ENCODE data around the gene C5orf24. TPM values are rescaled to one million over a fixed set of nuclear protein-coding genes. Genes with fewer than 3 reads are reported as not detected.

C5orf24 gene
- total RNA-seq, 2 donors from 2014 or later, result 63.8 to 71.0 TPM

DNA sequence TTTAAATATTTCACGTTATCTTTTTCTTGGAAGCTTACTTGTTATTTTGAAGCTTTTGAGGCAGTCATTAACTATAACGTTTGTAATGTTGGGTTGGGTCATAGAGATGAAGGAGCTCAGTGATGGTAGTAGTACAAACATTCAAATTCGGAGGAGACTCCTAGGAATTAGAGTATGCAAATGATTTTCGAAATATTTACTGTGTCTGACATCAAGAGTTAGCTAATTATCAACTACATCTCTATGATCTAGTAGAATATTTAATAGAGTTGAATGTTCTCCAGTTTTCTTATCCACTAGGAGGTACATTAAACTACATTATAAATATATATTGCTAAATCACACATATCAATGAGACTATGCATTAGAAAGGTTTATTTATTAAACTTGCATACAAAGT, 28.8 kb upstream of the C5orf24 start:
- peaks cover 41% of the 10 kb centered on the region for H3K36me3 ChIP-seq
- ATAC-seq (ENCODE audit: insufficient number of reproducible peaks, low FRiP score, low read depth), result no peak

GRCh38 chr5:134818776-134819175, 27.0 kb upstream of the C5orf24 start:
- ATAC-seq (ENCODE audit: insufficient number of reproducible peaks, low FRiP score, low read depth), result no peak
- Histone ChIP-seq H3K4me1 (ENCODE audit: control insufficient read depth in 1 of 2, low read depth in 2 of 2) (peaks cover 0 to 6% of the 10 kb centered on the region in 2 donors), H3K4me3 (no peak overlapping the region), H3K27me3 (replicated peaks; ENCODE audit: insufficient read depth) (no peaks in the 10 kb centered on the region), H3K27ac (no peak overlapping the region), H3K9me3 (no peaks in the 10 kb centered on the region), H3K36me3 (peaks cover 32% of the 10 kb centered on the region)
- no peak for DNase-seq (ENCODE audit: low spot score)
- no peak for TF ChIP-seq CTCF (IDR thresholded peaks at IDR 0.05)

More for the DNA sequence above, 28.8 kb upstream of the C5orf24 start:
- no peak for TF ChIP-seq CTCF (IDR thresholded peaks at IDR 0.05)
- Histone ChIP-seq H3K27ac (no peak overlapping the region), H3K4me1 (ENCODE audit: control insufficient read depth in 1 of 2, low read depth in 2 of 2) (no peaks in the 10 kb centered on the region), H3K27me3 (replicated peaks; ENCODE audit: insufficient read depth) (no peaks in the 10 kb centered on the region), H3K9me3 (no peaks in the 10 kb centered on the region), H3K4me3 (no peak overlapping the region)
- no peak for DNase-seq (ENCODE audit: low spot score)

- TF ChIP-seq CTCF (IDR thresholded peaks at IDR 0.05), result no peak
- peaks cover 0 to 6% of the 10 kb centered on the region in 2 donors for H3K4me1 ChIP-seq (ENCODE audit: control insufficient read depth in 1 of 2, low read depth in 2 of 2)
- H3K36me3 ChIP-seq, result peaks cover 29% of the 10 kb centered on the region
- no peak for ATAC-seq (ENCODE audit: insufficient number of reproducible peaks, low FRiP score, low read depth)
- DNase-seq (ENCODE audit: low spot score), result no peak
- H3K27me3 ChIP-seq (replicated peaks; ENCODE audit: insufficient read depth), result no peaks in the 10 kb centered on the region
- no peak overlapping the region for H3K4me3 ChIP-seq
- no peak overlapping the region for H3K27ac ChIP-seq
- H3K9me3 ChIP-seq, result no peaks in the 10 kb centered on the region
Observed at GRCh38 chr5:134819407-134819963, 26.3 kb upstream of the C5orf24 start.

DNA sequence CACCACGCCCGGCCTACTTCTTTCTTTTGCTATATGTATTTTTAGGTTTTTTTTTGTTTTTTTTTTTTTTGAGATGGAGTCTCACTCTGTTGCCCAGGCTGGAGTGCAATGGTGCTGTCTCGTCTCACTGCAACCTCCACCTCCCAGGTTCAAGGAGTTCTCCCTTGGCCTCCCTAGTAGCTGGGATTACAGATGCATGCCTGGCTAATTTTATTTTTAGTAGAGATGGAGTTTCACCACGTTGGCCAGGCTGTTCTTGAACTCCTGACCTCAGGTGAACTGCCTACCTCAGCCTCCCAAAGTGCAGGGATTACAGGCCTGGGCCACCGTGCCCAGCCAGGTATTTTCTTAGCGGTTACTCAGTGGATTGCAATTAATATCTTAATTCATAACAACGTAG, 23.9 kb upstream of the C5orf24 start:
- H3K36me3 ChIP-seq, result peaks cover 29% of the 10 kb centered on the region
- H3K27me3 ChIP-seq (replicated peaks; ENCODE audit: insufficient read depth), result no peaks in the 10 kb centered on the region
- no peak for DNase-seq (ENCODE audit: low spot score)
- no peak overlapping the region for H3K4me3 ChIP-seq
- ATAC-seq (ENCODE audit: insufficient number of reproducible peaks, low FRiP score, low read depth), result no peak
- H3K9me3 ChIP-seq, result no peaks in the 10 kb centered on the region
- no peak overlapping the region for H3K27ac ChIP-seq
- TF ChIP-seq CTCF (IDR thresholded peaks at IDR 0.05), result no peak
- H3K4me1 ChIP-seq (ENCODE audit: control insufficient read depth in 1 of 2, low read depth in 2 of 2), result peaks cover 0 to 6% of the 10 kb centered on the region in 2 donors

DNA sequence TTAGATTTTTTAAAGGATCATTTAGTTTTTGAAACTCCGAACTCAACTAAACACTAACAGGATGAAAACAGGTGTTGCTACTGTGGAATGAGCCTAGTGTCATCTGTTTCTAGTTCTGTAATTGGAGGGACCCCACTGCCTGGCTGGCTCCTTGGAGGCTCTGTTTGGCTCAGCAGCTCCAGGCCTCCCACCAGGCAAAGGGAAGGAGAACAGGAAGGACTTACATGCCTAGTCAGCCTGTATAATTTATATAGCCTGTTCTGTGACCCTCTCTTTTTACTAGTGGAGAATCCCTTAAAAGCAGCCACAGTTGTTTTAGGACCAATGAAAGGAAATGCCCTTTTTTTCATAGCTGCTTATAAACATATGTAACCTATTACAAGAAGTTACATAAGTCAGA, 21.1 kb upstream of the C5orf24 start:
- no peak for TF ChIP-seq CTCF (IDR thresholded peaks at IDR 0.05)
- no peak overlapping the region for H3K4me3 ChIP-seq
- DNase-seq (ENCODE audit: low spot score) (no peak), ATAC-seq (ENCODE audit: insufficient number of reproducible peaks, low FRiP score, low read depth) (no peak)
- H3K27ac ChIP-seq, result no peak overlapping the region
- peaks cover 18% of the 10 kb centered on the region for H3K36me3 ChIP-seq
- peaks cover 0 to 6% of the 10 kb centered on the region in 2 donors for H3K4me1 ChIP-seq (ENCODE audit: control insufficient read depth in 1 of 2, low read depth in 2 of 2)
- H3K27me3 ChIP-seq (replicated peaks; ENCODE audit: insufficient read depth), result no peaks in the 10 kb centered on the region
- no peaks in the 10 kb centered on the region for H3K9me3 ChIP-seq

Data from thoracic aorta (tissue), 2 donors.